SKM-1 treated with dmso at 0.1 percent for 144 hours (cell line): ENCODE measurements around the gene KRTAP9-2.
"Not testable (repeated sequence)": the region's sequence is repeated elsewhere in the genome, so short reads cannot be mapped to it uniquely, and the experiment has no call there.

ENCODE experiments used
- DNase-seq: peaks from one replicate; lab custom pipeline; 2025; ENCODE audit not compliant: unreplicated experiment; lab: John Stamatoyannopoulos, UW

The KRTAP9-2 gene

DNA sequence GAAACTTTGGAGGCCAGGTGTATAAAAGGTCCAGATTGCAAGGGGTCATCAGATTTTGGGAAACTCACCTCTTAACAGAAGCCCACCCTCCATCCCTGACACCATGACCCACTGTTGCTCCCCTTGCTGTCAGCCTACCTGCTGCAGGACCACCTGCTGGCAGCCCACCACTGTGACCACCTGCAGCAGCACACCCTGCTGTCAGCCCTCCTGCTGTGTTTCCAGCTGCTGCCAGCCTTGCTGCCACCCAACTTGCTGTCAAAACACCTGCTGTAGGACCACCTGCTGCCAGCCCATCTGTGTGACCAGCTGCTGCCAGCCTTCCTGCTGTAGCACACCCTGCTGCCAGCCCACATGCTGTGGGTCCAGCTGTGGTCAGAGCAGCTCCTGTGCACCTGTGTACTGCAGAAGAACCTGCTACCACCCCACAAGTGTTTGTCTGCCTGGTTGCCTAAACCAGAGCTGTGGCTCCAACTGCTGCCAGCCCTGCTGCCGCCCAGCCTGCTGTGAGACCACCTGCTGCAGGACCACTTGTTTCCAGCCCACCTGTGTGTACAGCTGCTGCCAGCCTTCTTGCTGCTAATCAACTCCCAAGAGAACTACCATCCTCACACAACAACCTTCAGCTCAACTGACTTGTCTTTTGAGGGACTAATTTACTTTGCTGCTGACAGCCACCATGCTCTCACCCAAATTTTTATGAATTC lies 6.1 kb downstream of the KRTAP9-2 start, which contains the start of gene KRTAP9-3:
Gene KRTAP9-3 (plus strand): TSS at position 51 of the 707 bp plus-strand sequence. CDS start 53 bp downstream, at position 104.
- DNase-seq: not testable (repeated sequence)

DNA sequence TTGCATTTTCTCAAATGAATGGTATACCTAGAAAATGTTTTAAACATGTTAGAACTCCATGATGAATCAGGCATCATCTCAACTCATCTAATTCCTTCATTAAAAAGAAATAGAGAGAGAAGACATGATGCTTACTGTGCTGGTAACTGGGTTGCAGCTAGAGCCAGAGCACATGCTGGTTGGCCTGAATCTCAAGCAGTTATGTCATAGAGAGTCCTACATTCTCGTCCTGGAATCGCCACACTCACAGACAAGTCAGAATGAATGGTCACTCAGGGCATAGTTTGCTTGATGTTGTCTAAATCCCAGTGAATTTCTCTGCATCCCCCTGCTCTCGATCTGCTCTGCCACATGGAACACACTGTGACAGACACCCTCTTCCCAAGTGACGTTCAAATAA lies 10.7 kb downstream of the KRTAP9-2 start:
- not testable (repeated sequence) for DNase-seq

DNA sequence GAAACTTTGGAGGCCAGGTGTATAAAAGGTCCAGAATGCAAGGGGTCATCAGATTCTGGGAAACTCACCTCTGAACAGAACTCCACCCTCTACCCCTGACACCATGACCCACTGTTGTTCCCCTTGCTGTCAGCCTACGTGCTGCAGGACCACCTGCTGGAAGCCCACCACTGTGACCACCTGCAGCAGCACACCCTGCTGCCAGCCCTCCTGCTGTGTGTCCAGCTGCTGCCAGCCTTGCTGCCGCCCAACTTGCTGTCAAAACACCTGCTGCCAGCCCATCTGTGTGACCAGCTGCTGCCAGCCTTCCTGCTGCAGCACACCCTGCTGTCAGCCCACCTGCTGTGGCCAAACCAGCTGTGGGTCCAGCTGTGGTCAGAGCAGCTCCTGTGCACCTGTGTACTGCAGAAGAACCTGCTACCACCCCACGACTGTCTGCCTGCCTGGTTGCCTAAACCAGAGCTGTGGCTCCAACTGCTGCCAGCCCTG lies 11.5 kb downstream of the KRTAP9-2 start, which contains the start of gene KRTAP9-8:
Gene KRTAP9-8 (plus strand): TSS at position 51 of the 489 bp plus-strand sequence. CDS start 53 bp downstream, at position 104.
- DNase-seq: not testable (repeated sequence)

DNA sequence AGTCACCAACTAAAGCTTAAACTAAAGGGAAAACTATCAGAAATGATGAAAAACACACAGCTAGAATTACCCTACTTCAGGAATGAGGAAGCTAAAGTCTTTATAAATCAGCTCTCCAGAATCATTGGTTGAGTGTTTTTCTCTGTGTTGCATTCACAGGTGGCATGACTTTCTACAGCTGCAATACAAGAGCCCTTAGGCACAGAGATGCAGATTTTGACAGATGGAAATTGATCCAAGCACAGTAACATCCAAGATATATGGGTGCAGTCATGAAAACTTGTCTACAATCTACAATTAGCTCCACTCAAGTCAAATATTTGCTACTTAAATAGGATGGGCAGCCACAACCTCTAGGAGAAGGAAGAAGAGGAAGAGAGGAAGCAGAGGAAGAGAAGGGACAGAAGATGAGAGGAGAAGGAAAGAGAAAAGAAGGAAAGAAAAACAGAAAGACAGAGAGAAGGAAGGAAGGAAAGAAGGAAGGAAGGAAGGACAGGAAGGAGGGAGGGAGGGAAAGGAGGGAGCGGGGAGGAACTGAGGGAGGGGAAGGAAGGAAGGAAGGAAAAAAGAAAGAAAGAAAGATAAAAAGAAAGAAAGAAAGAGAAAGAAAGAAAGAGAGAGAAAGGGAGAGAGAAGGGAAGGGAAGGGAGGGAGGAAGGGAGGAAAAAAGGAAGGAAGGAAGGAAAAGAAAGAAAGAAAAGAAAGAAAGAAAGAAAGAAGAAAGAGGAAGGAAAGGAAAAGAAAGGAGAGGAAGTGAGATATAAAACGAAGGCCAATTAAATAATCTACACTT lies 20.7 kb downstream of the KRTAP9-2 start:
- DNase-seq: not testable (repeated sequence)

DNA sequence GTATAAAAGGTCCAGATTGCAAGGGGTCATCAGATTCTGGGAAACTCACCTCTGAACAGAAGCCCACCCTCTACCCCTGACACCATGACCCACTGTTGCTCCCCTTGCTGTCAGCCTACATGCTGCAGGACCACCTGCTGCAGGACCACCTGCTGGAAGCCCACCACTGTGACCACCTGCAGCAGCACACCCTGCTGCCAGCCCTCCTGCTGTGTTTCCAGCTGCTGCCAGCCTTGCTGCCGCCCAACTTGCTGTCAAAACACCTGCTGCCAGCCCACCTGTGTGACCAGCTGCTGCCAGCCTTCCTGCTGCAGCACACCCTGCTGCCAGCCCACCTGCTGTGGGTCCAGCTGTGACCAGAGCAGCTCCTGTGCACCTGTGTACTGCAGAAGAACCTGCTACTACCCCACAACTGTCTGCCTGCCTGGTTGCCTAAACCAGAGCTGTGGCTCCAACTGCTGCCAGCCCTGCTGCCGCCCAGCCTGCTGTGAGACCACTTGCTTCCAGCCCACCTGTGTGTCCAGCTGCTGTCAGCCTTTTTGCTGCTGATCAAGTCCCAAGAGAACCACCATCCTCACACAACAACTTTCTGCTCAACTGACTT lies 23.3 kb downstream of the KRTAP9-2 start, which contains the start of gene KRTAP9-4:
Gene KRTAP9-4 (plus strand): TSS at position 51 of the 604 bp plus-strand sequence. CDS start 34 bp downstream, at position 85.
- not testable (repeated sequence) for DNase-seq

DNA sequence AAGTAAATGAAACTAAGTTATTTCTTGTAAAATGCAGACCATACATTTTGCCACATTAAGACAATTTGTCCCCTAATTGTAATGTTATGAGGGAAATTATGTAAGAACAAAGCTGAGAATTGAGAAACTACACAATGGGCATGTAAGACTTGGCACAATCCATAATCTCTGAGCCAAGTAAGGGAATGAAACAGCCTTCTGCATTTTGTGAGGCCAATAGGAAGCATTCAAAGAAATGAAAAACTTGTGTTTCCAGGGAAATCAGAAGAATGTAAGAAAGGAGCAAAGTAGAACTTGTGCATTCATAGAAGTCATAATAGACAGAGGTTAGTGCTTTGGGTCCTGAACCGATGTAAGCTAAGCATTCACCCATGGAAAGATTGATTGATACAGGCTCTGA lies 24.8 kb downstream of the KRTAP9-2 start:
- DNase-seq: no peak

DNA sequence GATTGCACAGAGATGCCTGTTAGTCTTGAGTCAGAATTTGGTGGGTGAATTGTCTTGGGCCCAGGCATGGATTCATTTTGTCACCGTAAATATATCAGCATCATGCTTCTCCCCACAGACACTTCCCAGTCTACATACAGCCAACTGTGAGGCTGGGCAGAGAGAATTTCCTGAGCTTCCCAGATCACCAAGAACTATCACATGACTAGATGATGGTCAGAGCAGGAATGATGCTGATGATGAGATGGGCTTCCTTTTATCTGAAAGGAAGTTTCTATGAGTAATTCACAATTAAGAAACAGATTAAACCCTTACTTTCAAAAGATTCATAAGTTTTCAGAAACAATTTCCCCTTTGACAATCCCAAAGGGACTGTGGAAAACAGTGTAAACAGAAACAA lies 28.4 kb downstream of the KRTAP9-2 start:
- DNase-seq: no peak

DNA sequence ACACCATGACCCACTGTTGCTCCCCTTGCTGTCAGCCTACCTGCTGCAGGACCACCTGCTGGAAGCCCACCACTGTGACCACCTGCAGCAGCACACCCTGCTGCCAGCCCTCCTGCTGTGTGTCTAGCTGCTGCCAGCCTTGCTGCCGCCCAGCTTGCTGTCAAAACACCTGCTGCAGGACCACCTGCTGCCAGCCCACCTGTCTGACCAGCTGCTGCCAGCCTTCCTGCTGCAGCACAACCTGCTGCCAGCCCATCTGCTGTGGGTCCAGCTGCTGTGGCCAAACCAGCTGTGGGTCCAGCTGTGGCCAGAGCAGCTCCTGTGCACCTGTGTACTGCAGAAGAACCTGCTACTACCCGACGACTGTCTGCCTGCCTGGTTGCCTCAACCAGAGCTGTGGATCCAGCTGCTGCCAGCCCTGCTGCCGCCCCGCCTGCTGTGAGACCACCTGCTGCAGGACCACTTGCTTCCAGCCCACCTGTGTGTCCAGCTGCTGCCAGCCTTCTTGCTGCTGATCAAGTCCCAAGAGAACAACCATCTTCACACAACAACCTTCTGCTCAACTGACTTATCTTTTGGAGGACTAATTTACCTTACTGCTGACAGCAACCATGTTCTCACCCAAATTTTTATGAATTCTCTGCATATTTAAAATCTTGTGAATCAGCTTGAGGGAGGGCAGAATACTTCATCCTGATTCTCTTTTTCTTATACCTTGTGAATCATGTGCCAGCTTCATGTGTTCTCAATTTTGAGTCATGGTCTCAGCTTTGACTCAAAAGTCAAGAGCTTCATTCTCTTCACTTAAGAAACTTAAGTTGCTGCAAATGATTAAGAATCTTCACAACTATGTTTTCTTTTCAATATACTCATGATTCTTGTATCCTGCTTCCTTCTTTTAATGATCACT lies 29.2 kb downstream of the KRTAP9-2 start, which contains the start of gene KRTAP9-9:
Gene KRTAP9-9 (plus strand): TSS at position 4 of the 910 bp plus-strand sequence.
- not testable (repeated sequence) for DNase-seq

DNA sequence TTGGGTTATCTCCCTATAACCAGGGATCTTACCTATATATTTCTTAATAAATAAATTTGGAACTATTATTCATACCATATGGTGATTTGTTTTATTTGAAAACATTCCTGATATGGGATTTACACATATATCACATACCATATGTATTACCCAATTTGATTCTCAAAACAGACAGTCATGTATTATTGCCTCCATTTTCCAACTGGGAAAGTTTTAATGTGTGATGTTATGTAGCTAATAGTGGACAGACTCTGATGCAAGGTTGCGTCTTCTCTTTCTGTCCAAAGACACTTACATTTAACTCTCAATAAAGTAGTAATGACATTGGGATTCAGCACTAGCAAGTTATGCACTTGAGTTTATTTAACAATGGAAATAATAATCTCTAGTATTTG lies 29.8 kb downstream of the KRTAP9-2 start:
- DNase-seq: no peak

DNA sequence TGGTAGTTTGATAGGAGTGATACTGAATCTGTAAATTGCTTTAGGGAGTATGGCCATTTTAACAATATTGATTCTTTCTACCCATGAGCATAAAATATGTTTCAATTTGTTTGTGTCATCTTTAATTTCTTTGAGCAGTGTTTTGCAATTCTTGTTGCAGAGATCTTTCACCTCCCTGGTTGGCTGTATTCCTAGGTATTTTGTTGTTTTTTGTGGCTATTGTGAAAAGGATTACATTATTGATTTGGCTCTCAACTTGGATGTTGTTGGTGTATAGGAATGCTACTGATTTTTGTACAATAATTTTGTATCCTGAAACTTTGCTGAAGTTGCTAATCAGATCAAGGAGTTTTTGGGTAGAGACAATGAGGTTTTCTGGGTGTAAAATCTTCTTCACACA lies 32.0 kb downstream of the KRTAP9-2 start:
- no peak for DNase-seq

DNA sequence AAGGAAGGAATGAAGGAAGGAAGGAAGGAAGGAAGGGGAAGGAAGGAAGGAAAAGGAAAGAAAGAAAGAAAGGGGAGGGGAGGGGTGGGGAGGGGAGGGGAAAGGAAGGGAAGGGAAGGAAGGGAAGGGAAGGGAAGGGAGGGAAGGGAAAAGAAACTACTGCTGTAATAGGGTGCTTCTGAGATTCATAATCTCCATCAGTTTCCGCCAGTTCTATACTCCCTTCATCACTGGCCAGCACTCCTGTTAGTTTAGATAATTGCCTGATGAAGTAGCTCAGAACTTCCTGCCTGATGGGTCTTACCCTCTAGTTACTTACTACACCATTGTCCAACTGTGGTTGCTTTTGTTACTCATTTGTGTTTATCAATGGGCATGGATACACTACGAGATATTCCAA lies 36.8 kb downstream of the KRTAP9-2 start:
- no peak for DNase-seq

DNA sequence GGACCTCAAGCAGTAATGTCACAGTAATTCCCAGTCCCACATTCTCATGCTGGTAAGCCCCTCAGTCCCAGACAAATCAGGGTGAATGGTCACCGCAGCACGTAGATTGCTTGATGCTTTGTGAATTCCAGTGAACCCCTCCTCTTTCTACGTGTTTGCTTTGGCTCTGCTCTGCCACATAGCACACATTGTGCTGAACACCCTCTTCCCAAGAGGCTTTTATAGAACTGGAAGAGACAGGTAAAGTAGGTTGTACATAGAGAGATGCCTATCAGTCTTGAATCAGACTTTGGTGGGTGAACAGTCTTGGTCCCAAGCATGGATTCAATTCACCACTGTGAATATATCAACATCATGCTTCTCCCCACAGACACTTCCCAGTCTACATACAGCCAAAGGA lies 38.2 kb downstream of the KRTAP9-2 start:
- DNase-seq: no peak

DNA sequence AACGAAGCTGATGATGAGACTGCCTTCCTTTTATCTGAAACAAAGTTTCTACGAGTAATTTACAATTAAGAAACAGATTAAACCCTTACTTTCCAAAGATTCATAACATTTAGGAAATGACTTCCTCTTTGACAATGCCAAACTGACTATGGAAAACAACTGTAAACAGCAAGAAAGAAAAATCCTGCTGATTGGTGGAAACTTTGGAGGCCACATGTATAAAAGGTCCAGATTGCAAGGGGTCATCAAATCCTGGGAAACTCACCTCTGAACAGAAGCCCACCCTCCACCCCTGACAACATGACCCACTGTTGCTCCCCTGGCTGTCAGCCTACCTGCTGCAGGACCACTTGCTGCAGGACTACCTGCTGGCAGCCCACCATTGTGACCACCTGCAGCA lies 38.6 kb downstream of the KRTAP9-2 start, which contains the start of gene KRTAP9-6:
Gene KRTAP9-6 (plus strand): TSS at position 301 of the 400 bp plus-strand sequence. CDS start 0 bp downstream, at position 301.
- DNase-seq: no peak

DNA sequence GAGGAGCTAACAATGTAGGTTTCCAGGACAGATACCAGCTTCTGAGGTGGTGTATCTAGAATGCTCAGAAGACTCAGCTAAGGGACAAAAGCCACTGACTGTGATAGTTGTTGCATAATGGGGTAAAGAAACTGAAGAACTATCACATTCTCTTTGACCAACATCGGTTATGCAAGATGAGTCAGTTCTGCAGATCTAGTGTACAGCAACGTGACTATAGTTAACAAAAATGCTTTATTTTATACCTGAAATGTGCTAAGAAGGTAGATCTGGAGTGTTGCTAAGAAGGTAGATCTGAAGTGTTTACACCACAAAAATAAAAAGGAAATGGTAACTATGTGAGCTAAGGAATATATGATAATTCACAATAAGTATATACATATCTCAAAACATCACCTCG lies 41.3 kb downstream of the KRTAP9-2 start:
- no peak for DNase-seq

DNA sequence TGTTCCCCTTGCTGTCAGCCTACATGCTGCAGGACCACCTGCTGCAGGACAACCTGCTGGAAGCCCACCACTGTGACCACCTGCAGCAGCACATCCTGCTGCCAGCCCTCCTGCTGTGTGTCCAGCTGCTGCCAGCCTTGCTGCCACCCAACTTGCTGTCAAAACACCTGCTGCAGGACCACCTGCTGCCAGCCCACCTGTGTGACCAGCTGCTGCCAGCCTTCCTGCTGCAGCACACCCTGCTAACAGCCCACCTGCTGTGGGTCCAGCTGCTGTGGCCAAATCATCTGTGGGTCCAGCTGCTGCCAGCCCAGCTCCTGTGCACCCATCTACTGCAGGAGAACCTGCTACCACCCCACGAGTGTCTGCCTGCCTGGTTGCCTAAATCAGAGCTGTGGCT lies 44.9 kb downstream of the KRTAP9-2 start:
- DNase-seq: not testable (repeated sequence)

DNA sequence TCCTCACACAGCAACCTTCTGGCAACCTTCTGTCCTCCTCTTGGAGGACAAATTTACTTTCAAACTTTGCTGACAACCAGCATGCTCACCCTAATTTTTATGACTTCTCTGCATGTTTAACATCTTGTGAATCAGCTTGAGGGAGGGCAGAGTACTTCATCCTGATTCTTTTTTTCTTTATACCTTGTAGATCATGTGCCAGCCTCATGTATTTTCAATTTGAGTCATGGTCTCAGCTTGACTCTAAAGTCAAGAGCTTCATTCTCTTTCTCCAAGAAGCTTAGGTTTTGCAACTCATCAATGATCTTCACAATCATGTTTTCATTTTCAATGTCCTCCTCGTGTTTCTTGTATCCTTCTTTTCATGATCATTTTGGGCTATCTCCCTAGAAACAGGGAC lies 45.4 kb downstream of the KRTAP9-2 start:
- DNase-seq: no peak

DNA sequence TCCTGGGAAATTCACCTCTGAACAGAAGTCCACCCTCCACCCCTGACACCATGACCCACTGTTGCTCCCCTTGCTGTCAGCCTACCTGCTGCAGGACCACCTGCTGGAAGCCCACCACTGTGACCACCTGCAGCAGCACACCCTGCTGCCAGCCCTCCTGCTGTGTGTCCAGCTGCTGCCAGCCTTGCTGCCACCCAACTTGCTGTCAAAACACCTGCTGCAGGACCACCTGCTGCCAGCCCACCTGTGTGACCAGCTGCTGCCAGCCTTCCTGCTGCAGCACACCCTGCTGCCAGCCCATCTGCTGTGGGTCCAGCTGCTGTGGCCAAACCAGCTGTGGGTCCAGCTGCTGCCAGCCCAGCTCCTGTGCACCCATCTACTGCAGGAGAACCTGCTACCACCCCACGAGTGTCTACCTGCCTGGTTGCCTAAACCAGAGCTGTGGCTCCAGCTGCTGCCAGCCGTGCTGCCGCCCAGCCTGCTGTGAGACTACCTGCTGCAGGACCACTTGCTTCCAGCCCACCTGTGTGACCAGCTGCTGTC lies 49.3 kb downstream of the KRTAP9-2 start, which contains the start of gene KRTAP9-7:
Gene KRTAP9-7 (plus strand): TSS at position 51 of the 543 bp plus-strand sequence. CDS start 0 bp downstream, at position 51.
- not testable (repeated sequence) for DNase-seq
